AG04450 (cell line): ENCODE results near the gene DPH1. TPM values are rescaled to one million over a fixed set of nuclear protein-coding genes. Genes with fewer than 3 reads are reported as not detected.
A peak's percentile ranks its signal among the peaks of the same experiment; 100 is the strongest.

ENCODE experiments used
- CTCF ChIA-PET: fragments of 300-600, 350-600 bp; formaldehyde crosslinking; extraction: SDS; loops from one replicate; lab custom pipeline; 2022; ENCODE audit warnings: antibody characterized with exemption, inconsistent platforms; lab: Charles Lee
- POLR2A ChIA-PET: fragments of 350-600 bp; formaldehyde crosslinking; extraction: SDS; loops from one replicate; lab custom pipeline; 2021; ENCODE audit warnings: antibody characterized with exemption, inconsistent platforms; lab: Yijun Ruan, JAX
- DNase-seq: peaks from one replicate; pipeline ENCODE4 v3.0.0-alpha.2; 2011; ENCODE audit warnings: low read depth, low spot score
- H3K27ac ChIP-seq: one replicate; pipeline ENCODE4 v1.5.1; 2012; ENCODE audit warnings: low read depth, low read length, control low read depth
- H3K27me3 ChIP-seq: one replicate; pipeline ENCODE4 v1.6.0; 2012; ENCODE audit warnings: low read length; ENCODE audit not compliant: control insufficient read depth, insufficient read depth
- H3K4me3 ChIP-seq: 2 replicates; pipeline ENCODE4 v1.5.1; 2011; ENCODE audit warnings: mild to moderate bottlenecking, low read depth, low read length, control low read depth
- H3K9me3 ChIP-seq: 2 replicates; pipeline ENCODE4 v1.5.1; 2012; ENCODE audit warnings: low read length; ENCODE audit not compliant: control insufficient read depth, insufficient read depth
- CTCF ChIP-seq: IDR thresholded peaks from 2 replicates; pipeline ENCODE4 v1.5.1; 2011; ENCODE audit warnings: low read depth, low read length, control low read depth, inconsistent platforms
- polyA plus RNA-seq: library from polyadenylated mRNA; depleted of rRNA; stranded (reverse); fragments of >200 nt; gene quantifications from 2 replicates; pipeline ENCODE4 v1.2.3, GENCODE V29; 2011

Gene DPH1
- polyA plus RNA-seq, 1 experiment: 25.3 TPM

GRCh38 chr17:2040219-2040827 lies 10.4 kb downstream of the DPH1 start:
- POLR2A ChIA-PET: no interaction called here
- Histone ChIP-seq H3K27me3 (no peaks in the 10 kb centered on the region), H3K9me3 (no peaks in the 10 kb centered on the region), H3K4me3 (no peak overlapping the region), H3K27ac (no peak overlapping the region)
- TF ChIP-seq CTCF: no peak
- CTCF ChIA-PET: interaction anchor here (1.0 to 1.6 kb wide), 2 partner anchors 14 to 132 kb away, joined by 3 read pairs; no protein-coding TSS in a partner anchor
- DNase-seq: no peak

DNA sequence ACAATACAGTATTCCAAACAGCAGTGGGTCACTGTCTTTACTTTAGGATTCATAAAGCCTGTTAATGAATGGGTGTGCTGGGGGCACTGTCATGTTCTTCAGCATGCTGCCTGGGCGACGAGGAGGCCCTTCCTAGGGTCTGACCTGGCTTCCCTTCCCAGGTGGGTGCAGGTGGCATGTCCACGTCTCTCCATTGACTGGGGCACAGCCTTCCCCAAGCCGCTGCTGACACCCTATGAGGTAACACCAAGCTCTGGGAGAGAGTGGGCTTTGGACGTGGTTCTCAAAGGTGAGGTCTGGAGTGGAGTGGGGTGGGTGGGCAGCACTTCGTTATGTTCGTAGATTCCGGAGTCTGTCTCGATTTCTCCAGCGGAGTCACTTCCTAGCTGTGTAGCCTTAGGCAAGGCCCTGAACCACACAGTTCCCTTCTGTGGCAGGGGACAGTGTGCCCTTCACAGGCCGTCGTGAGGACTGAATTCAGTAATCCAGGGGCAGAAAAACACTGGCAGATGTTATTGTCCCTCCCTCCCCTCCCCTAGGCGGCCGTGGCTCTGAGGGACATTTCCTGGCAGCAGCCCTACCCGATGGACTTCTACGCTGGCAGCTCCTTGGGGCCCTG lies 11.1 kb downstream of the DPH1 start:
- ChIA-PET CTCF (interaction anchor here (1.0 to 1.6 kb wide), 2 partner anchors 13 to 132 kb away, joined by 3 read pairs; no protein-coding TSS in a partner anchor), POLR2A (interaction anchor here (0.6 kb wide), 1 partner anchor 209 kb away, joined by 3 read pairs; no protein-coding TSS in a partner anchor)
- no peak for TF ChIP-seq CTCF
- H3K9me3 ChIP-seq: no peaks in the 10 kb centered on the region
- DNase-seq: no peak
- H3K4me3 ChIP-seq: peak overlapping the region; percentile 89
- H3K27me3 ChIP-seq: no peaks in the 10 kb centered on the region
- no peak overlapping the region for H3K27ac ChIP-seq

DNA sequence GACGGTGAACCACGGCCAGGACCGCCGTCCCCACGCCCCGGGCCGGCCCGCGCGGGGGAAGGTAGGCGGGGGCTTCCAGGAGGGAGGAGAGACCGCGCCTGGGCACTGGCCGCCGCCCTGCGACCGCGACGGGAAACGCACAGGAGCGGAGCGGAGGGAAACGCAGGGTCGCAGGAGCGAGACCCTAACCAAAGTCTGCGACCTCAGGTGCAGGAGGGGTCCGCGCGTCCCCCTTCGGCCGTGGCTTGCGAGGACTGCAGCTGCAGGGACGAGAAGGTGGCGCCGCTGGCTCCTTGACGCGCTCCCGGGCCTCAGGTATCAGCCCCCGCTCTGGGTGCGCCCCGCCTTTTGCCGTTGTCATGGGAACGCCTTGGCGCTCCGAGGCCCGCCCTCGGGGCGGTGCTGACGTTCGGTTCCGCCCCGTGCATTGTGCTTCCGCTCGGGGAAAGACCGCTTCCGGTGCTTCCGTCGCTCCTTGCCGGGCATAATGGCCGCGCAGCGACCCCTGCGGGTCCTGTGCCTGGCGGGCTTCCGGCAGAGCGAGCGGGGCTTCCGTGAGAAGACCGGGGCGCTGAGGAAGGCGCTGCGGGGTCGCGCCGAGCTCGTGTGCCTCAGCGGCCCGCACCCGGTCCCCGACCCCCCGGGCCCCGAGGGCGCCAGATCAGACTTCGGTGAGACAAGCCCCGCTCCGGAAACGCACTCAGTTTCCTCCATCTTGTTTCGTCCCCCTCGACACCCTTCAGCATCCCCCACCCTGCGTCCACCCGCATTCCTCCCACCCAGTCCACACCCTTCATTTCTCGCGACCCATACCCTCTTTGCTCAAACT lies 11.8 kb downstream of the DPH1 start, which contains the start of gene OVCA2:
OVCA2 (plus strand) TSS at position 462 of the 829 bp plus-strand sequence; CDS start at position 488, 26 bp downstream.
- no peaks in the 10 kb centered on the region for H3K27me3 ChIP-seq
- H3K9me3 ChIP-seq: no peaks in the 10 kb centered on the region
- peak within 1 kb of the TSS; percentile 89 for H3K4me3 ChIP-seq
- peak; percentile 84 for DNase-seq
- H3K27ac ChIP-seq: peak within 1 kb of the TSS; percentile 52
- CTCF ChIA-PET: interaction anchor here (1.0 to 1.6 kb wide), 2 partner anchors 12 to 133 kb away, joined by 3 read pairs; no protein-coding TSS in a partner anchor
- TF ChIP-seq CTCF: peak; percentile 57
- POLR2A ChIA-PET: interaction anchor here (0.6 kb wide), 1 partner anchor 208 kb away, joined by 3 read pairs; no protein-coding TSS in a partner anchor

GRCh38 chr17:2042390-2042847 lies 12.5 kb downstream of the DPH1 start:
- Histone ChIP-seq H3K4me3 (peak overlapping the region; percentile 89), H3K27ac (peak overlapping the region; percentile 52), H3K27me3 (no peaks in the 10 kb centered on the region), H3K9me3 (no peaks in the 10 kb centered on the region)
- CTCF ChIA-PET: no interaction called here
- no peak for DNase-seq
- POLR2A ChIA-PET: no interaction called here
- peak; percentile 43 for TF ChIP-seq CTCF
